Measurements from ENCODE around the gene CLCN6.

CLCN6 gene

DNA sequence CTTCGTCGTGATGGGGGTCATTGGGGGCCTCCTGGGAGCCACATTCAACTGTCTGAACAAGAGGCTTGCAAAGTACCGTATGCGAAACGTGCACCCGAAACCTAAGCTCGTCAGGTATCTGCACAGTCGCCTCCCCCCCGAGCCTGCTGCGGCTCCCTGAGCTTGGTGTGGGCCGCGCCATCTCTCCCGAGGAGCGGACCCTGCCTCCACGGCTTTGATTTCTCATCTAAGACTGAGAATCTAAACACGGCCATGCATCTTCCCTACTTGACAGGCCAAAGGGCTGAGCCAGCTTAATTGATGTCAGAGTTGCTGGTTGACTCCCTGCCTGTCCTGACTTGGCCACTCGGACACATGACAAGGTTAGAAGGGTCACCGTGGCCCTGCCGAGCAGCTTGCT lies 22.5 kb downstream of the CLCN6 start:
- DNase-seq (ENCODE audit: low read depth) = no peak

DNA sequence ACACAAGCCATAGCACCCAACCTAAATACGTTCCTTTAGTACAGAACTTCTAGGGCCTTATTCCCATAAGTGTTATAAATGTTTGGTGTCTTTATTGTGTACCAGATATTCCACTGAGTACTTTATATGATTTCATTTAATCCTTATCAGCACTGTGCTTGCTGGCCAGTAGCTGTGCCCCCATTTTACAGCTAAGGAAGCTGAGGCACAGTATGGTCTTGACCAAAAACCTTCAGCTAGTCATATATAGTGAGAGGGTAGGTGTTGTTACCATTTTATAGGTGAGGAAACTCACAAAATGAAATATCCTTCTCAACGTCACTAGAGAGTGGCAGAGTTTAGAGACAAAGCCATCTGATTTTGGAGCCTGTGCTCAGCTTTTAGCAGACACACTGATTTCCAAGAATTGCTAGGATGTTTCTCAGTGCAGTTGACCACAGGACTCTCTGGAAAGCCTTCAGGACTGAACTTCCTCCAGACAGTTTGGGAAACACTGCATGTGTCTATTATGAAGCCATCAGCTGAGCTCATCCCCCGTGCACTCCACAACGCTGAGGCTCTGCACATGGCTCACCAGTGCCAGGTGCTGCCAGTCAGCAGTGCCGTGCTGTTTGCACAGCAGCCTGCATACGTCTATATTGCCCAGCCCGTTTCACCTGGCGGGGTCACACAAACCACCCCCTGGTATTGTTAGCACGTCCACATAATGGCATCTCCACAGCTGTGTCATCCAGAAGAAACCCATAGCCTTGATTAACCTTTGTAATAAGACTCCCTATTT lies 26.1 kb downstream of the CLCN6 start:
- DNase-seq (ENCODE audit: low read depth) = no peak

DNA sequence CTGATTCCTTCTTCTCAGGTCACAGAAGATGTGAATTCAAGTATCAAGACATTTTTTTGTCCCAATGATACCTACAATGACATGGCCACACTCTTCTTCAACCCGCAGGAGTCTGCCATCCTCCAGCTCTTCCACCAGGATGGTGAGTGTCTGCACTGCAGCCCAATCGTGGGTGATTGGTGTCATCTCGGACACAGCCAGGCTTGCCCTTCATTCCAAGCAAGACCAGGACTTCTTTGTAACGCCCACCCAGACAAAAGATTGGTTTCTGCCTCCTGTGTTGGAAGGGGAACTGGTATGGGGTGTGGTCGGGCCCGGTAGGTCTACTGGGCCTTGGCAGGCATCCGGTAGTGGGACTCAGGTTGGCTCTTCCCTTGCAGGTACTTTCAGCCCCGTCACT lies 27.5 kb downstream of the CLCN6 start:
- DNase-seq (ENCODE audit: low read depth) = no peak

DNA sequence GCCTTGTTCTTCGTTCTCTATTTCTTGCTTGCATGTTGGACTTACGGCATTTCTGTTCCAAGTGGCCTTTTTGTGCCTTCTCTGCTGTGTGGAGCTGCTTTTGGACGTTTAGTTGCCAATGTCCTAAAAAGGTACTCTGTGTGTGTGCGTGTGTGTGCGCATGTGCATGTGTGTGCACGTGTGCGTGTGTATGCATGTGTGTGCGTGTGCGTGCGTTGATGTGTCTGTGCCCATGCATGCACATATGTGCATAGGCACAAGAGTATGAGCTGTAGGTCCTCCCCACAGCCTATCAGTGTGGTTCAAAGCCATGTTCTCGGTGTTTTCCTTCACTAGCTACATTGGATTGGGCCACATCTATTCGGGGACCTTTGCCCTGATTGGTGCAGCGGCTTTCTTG lies 27.9 kb downstream of the CLCN6 start:
- DNase-seq (ENCODE audit: low read depth) = no peak

DNA sequence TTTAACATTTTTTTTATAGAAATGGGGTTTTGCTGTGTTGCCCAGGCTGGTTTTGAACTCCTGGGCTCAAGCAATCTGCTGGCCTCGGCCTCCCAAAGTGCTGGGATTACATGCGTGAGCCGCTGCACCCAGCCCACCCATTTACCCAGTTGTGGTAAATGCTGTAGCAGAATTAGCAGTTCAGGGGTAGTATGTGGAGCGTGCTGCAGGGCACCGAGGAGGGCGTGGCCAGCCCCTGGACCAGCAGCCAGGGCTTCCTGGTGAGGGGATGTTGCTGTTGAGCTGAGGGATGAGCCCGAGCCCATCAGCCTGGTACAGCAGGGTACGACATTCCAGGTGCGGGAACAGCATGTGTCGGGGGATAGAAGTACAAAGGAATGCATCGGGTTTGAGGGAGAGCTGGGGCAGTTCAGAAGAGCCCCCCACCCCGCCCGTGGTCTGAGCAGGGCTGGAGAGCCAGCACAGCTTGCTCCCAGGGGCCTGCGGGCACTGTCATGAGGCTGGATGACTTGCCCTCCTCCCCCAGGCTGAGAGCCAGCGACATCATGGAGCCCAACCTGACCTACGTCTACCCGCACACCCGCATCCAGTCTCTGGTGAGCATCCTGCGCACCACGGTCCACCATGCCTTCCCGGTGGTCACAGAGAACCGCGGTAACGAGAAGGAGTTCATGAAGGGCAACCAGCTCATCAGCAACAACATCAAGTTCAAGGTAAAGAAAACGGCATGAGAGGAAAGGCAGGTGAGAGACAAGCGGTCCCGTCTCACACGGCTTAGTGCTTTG lies 29.6 kb downstream of the CLCN6 start:
- no peak for DNase-seq (ENCODE audit: low read depth)

DNA sequence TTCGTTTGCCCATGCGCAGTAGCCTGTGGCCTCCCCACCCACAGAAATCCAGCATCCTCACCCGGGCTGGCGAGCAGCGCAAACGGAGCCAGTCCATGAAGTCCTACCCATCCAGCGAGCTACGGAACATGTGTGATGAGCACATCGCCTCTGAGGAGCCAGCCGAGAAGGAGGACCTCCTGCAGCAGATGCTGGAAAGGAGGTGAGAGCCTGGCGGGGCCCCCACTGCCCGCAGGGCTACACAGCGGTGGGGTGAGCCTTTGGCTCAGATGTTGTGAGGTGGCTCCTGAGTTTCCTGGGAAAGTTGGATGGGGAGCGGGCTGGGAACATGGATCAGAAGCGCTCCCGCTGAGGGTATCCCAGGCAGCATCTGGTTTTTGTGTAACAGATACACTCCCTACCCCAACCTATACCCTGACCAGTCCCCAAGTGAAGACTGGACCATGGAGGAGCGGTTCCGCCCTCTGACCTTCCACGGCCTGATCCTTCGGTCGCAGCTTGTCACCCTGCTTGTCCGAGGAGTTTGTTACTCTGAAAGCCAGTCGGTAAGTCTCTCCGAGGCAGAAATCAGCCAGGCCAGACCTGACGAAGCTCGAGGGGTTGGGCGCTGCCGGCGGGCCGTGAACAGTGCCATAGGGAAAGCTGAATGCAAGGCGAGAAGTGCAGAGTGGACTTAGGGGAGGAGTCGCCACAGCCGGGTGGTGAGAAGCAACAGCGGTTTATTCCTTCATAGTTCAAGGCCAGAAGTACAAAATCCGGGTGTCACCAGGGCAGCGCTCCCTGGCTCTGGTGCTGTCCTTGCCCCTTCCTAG lies 31.2 kb downstream of the CLCN6 start:
- DNase-seq (ENCODE audit: low read depth) = no peak

DNA sequence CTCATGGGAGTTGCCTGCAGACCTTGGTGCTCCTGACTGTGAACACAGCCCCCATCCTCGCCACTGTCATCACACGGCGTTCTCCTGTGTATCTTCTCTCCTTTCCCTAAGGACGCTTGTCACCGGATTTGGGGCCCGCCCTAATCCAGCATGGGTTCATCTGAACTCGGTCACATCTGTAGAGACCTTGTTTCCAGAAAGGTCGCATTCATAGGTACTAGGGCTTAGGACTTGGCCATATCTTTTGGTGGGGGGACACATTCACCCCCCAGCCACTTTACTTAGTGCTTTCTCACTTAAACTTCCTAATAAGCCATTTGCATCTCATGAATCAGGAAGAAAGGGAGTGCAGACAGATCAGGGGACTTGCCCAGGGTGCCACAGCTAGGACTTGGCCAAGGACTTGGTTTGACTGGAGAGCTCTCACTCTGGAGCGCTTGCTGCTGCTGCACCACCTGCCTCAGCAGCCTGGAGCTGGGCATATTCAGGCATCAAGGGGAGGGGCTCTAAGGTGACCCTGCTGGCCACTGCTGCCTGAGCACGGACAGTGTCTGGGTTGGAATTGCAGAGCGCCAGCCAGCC lies 31.9 kb downstream of the CLCN6 start:
- no peak for DNase-seq (ENCODE audit: low read depth)

DNA sequence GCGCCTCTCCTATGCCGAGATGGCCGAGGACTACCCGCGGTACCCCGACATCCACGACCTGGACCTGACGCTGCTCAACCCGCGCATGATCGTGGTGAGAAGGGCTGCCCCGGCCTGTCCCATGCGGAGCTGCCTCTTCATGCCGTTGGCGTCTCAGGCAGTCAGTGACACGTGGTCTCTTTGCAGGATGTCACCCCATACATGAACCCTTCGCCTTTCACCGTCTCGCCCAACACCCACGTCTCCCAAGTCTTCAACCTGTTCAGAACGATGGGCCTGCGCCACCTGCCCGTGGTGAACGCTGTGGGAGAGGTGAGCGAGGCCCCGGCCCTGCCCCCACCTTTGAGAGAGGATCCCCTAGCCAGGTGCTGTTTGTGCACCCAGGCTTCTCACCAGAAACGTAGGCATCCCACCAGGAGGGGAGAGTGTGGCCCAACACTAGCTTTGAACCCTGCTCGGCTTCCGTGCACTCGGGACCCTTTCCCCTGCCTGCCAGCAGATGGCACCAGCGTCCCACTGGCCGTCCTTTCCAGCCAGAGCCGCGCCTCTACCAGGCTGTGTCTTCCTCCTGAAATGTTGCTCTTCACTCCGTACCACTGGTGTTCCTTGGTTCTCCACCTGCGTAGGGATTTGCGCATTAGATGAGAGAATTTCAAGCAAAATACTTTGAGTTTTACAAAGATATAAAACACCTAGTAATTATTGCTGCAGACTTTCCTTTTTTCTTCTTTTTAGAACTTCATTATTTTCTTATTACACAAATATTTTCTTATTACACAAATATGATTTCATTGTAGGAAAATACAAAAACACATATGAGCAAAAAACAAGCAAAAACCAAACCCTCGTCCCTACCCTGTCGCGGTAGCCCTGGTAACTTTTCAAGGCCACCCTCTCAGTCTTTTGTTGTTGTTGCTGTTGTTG lies 32.6 kb downstream of the CLCN6 start:
- peak; percentile 53 for DNase-seq (ENCODE audit: low read depth)

DNA sequence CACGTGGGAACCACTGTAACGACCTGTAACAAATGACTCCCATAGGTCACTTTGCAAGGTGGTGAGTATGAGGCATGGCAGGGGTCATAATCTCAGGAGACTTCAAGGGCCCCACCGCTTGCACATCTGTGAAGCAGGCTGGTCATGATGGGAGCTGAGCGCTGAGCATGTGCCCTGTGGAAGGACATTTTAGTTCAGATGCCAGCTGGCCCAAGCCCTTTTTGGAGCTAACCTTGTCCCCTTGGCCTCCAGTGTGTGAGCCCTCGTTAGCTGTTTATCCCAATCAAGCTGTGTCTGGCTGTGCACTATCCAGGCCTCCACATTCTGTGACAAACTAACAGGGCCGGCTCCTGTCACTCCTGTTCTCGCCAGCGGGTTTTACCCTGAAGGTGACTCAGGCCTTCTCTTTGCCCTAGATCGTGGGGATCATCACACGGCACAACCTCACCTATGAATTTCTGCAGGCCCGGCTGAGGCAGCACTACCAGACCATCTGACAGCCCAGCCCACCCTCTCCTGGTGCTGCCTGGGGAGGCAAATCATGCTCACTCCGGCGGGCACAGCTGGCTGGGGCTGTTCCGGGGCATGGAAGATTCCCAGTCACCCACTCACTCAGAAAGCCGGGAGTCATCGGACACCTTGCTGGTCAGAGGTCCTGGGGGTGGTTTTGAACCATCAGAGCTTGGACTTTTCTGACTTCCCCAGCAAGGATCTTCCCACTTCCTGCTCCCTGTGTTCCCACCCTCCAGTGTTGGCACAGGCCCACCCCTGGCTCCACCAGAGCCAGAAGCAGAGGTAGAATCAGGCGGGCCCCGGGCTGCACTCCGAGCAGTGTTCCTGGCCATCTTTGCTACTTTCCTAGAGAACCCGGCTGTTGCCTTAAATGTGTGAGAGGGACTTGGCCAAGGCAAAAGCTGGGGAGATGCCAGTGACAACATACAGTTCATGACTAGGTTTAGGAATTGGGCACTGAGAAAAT lies 34.0 kb downstream of the CLCN6 start:
- DNase-seq (ENCODE audit: low read depth) = no peak

DNA sequence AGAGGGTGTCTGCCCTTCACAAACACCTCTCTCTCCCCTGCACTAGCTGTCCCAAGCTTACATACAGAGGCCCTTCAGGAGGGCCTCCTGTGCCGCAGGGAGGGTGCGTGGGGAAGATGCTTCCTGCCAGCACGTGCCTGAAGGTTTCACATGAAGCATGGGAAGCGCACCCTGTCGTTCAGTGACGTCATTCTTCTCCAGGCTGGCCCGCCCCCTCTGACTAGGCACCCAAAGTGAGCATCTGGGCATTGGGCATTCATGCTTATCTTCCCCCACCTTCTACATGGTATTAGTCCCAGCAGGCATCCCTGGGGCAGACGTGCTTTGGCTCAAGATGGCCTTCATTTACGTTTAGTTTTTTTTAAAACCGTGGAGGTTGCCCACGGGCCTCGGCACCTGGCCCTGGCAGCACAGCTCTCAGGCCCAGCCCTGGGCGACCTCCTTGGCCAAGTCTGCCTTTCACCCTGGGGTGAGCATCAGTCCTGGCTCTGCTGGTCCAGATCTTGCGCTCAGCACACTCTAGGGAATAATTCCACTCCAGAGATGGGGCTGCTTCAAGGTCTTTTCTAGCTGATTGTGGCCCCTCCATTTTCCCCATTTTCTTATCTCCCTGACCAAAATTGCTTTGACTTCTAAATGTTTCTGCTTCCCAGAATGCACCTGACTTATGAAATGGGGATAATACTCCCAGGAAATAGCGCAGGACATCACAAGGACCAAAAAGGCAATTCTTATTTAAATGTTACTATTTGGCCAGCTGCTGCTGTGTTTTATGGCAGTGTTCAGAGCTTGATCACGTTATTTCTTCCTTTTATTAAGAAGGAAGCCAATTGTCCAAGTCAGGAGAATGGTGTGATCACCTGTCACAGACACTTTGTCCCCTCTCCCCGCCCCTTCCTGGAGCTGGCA lies 35.5 kb downstream of the CLCN6 start:
- DNase-seq (ENCODE audit: low read depth) = no peak

DNA sequence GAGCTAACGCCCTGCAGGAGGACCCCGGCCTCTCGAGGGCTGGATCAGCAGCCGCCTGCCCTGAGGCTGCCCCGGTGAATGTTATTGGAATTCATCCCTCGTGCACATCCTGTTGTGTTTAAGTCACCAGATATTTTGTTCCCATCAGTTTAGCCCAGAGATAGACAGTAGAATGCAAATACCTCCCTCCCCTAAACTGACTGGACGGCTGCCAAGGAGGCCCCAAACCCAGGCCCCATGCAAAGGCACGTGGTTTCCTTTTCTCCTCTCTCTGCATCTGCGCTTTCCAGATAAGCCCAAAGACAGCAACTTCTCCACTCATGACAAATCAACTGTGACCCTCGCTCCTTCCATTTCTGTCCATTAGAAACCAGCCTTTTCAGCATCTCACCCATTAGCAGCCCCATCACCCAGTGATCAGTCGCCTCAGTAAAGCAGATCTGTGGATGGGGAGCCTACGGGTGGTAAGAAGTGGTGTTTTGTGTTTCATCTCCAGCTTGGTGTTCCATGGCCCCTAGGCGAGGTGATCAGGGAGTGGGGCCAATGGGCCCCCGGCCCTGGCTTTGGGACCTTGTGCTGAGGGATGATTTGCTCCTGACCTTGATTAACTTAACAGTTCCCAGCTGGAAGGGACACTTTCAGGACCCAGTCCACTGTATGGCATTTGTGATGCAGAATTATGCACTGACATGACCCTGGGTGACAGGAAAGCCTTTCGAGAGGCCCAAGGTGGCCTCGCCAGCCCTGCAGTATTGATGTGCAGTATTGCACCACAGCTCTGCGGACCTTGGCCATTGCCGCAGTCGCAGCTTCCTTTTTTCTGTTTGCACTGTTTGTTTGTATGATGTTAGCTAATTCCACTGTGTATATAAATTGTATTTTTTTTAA lies 36.4 kb downstream of the CLCN6 start:
- DNase-seq (ENCODE audit: low read depth) = peak; percentile 99

DNA sequence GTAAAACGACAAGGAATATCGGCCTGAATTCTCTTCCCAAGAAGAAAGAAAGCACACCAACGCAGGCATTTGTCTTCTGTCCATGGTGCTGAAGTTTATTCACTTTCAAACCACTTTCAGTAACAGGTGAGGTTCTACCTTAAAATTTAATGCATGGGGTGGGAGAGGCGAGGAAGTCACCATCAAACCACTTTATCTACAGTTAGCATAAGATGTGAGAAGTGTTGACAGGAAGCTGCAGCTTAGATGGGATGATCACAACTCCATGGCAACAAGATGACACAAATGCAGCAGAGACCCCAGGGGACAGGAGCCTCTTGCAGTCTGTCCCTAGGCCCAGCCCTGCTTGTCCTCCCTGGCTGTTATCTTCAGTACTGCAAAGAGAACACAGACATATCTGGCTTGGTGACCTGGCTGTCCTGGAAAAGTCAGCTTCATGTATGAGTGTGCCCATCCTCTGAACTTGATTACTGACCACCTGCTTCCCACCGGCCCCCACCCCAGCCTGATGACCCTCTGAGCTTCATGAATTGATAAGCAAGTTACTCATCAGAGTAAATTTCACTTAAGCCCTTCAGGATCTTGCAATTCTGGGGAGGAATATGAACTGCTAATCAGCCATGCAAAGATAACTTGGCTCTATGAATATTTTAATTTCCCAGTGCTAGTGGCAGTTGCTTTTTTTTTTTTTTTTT lies 39.8 kb downstream of the CLCN6 start:
- no peak for DNase-seq (ENCODE audit: low read depth)

DNA sequence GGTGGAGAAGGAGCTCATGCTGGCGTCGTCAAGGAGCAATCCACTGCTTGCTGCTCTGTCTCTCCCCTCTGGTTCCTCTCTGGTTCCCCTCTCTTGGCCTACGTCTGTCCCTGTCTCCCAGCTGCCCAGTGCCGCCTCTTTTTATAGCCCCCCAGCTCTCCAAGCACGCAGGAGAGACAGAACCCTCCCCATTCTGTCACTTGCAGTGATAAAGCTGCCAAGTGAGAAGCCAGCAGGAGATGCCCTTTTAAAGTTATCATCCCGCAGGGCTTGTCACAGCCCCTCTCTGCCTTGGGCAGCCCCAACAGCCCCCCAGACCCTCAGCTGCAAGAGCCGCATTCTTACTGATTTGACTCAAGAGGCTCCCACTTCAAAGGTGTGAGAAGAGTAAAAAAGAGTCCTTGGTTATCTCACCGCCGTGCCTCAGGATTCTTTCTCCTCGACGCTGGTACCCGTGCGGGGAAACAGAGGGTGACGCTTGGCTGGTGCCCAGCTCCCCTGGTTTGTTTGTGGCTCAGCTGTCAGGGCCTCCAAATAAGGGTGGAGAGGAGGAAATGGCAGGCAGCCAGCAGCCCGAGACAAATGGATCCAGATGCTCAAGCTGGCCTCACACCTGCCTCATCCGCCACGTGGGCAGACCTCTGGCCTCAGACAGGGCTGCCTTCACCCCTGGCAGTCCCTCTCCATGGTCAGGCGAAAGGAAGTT lies 41.8 kb downstream of the CLCN6 start, which contains the start of gene NPPA:
NPPA (minus strand) TSS at position 117 of the 706 bp plus-strand sequence; CDS start at position 18, 99 bp downstream.
- DNase-seq (ENCODE audit: low read depth) = no peak

DNA sequence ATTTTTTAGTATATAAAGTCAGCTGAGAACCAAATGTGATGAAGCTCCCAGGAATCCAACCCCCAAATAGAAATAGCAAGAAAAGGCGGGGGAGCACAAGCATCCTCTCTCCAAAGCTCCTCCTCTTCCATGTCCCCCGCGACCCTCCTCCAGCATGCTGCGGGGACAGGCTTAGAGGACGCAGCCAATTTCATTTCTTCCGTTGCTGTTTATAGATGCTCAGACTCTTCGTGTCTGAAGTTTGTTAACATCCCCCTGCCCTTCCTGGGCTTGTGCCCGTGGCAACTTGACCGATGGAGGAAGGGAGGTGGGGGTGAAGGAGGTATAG lies 42.3 kb downstream of the CLCN6 start:
- DNase-seq (ENCODE audit: low read depth) = no peak

DNA sequence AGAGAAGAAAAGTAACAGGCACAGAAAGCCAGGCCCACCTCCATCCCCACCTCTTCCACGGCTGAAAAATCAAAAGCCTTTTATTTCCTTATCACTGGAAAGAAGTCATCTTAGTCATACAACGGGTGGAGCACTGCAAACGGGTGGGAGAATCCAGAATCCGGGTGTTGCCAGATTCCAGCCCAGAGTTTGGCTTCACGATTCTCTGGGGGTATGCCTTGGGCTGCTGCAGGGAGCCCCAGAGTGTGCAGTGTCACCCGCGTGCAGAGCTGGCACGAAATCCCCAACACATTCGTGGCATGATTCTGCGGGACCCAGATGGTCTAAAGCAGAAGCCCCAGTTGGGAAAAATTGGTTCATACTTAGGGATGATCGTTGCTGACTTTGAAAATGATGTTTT lies 44.2 kb downstream of the CLCN6 start:
- DNase-seq (ENCODE audit: low read depth) = no peak

DNA sequence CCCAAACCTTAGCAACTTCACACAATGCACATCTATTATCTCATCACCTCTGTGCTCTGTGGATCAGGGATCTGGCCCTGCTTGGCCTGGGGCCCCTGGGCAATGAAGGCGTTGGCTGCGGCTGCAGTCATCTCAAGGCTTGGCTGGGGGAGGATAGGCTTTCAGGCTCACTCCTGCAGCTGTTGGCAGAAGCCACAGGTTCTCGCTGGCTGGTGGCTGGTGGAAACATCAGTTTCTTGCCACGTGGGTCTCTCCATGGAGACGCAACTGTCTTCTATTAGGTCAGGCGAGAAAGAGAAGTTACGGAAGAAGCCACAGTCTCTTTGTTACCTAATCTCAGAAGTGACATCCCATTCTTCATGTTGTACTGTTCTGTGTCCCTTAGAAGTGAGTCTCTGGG lies 45.2 kb downstream of the CLCN6 start:
- no peak for DNase-seq (ENCODE audit: low read depth)

DNA sequence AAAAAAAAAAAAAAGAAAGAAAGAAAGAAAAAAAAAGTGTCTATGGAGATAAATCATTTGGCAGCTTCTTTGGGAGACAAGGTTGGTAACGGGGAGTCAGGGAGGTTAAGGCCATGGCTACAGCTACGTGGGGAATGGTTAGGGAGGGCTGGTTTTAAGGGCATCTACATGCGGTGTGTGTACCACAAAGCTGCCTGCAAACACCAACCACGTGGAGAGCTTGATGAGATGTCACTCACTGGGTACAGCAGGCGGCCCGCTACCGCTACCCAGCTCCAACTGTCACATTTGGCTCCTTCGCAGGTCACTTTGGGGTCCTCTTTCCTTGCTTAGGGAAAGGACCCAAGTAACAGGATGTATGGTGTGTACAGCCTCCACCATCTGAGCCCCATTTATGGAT lies 48.5 kb downstream of the CLCN6 start:
- no peak for DNase-seq (ENCODE audit: low read depth)

All from CMK (cell line).